Spleen (tissue), 11 donors: ENCODE measurements around the gene BTBD17. TPM values are rescaled to one million over a fixed set of nuclear protein-coding genes. Genes with fewer than 3 reads are reported as not detected.

Experiments
- DNase-seq: peaks from one replicate; pipeline ENCODE4 v3.0.0-alpha.2; 2020
- H3K27ac ChIP-seq, 8 donors: fragments of 200-600 bp; sonication (generic) in 7 of 8; 1 replicate in 4 of 8; 2 replicates in 4 of 8; pipeline versions ENCODE4 v1.5.0 to v1.8.0; 2016 to 2021; ENCODE audit warnings: inconsistent platforms in 4 of 8, mild to moderate bottlenecking in 4 of 8, moderate library complexity in 1 of 8
- H3K27me3 ChIP-seq, 7 donors: fragments of 200-600 bp; sonication (generic) in 6 of 7; replicated peaks in 1 of 7; 1 replicate in 4 of 7; 2 replicates in 3 of 7; pipeline versions ENCODE4 v1.5.0 to v1.8.0; 2016 to 2021; ENCODE audit warnings: inconsistent platforms in 3 of 7, mild to moderate bottlenecking in 1 of 7
- H3K36me3 ChIP-seq, 6 donors: fragments of 200-600 bp; sonication (generic) in 5 of 6; 1 replicate in 4 of 6; 2 replicates in 2 of 6; pipeline versions ENCODE4 v1.5.0 to v1.8.0; 2016 to 2021; ENCODE audit warnings: inconsistent platforms in 2 of 6
- H3K4me1 ChIP-seq, 6 donors: fragments of 200-600 bp; sonication (generic) in 5 of 6; 1 replicate in 3 of 6; 2 replicates in 3 of 6; pipeline versions ENCODE4 v1.5.0 to v1.8.0; 2016 to 2021; ENCODE audit warnings: inconsistent platforms in 3 of 6
- H3K4me3 ChIP-seq, 8 donors: fragments of 200-600 bp; sonication (generic) in 7 of 8; 1 replicate in 4 of 8; 2 replicates in 4 of 8; pipeline versions ENCODE4 v1.5.0 to v1.8.0; 2016 to 2021; ENCODE audit warnings: inconsistent platforms in 4 of 8, mild to moderate bottlenecking in 4 of 8, moderate library complexity in 2 of 8
- H3K9me3 ChIP-seq, 8 donors: fragments of 200-600 bp; sonication (generic) in 7 of 8; 1 replicate in 4 of 8; 2 replicates in 4 of 8; pipeline versions ENCODE4 v1.5.0 to v1.8.0; 2016 to 2021; ENCODE audit warnings: inconsistent platforms in 4 of 8
- CTCF ChIP-seq, 11 experiments: fragments of 200-600 bp in 7 of 11; fragments of 450-650 bp in 4 of 11; sonication (generic) in 4 of 11; IDR thresholded peaks in 8 of 11; conservative IDR thresholded peaks in 3 of 11; 1 replicate in 7 of 11; 2 replicates in 4 of 11; pipeline versions ENCODE4 v1.4.0 to v1.8.0; 2016 to 2021; ENCODE audit warnings: antibody characterized with exemption in 11 of 11, inconsistent platforms in 4 of 11, mild to moderate bottlenecking in 1 of 11
- POLR2A ChIP-seq, 3 donors: fragments of 450-650 bp; IDR thresholded peaks; one replicate each; pipeline ENCODE4 v1.5.1; 2017; ENCODE audit warnings: antibody characterized with exemption in 3 of 3, mild to moderate bottlenecking in 1 of 3
- POLR2AphosphoS5 ChIP-seq, 3 donors: sonication (generic); formaldehyde crosslinking; IDR thresholded peaks; one replicate each; pipeline ENCODE4 v1.5.1; 2017; ENCODE audit warnings: antibody characterized with exemption in 3 of 3
- WGBS, 5 donors: extraction: QIAGEN DNeasy Blood & Tissue Kit in 3 of 5; methylation state at CpG; one replicate each; pipeline versions ENCODE4 v1.1.5 to v1.1.7; 2013 to 2018; 5-methylcytosine and 5-hydroxymethylcytosine counted together
- intact Hi-C: fragments of 100-400 bp; cut with DNase I; formaldehyde crosslinking; loops from one replicate; pipeline ENCODE4 v1.15.0; 2023; ENCODE audit warnings: low total_unique reads
- polyA plus RNA-seq, 3 donors: library from polyadenylated mRNA; stranded (reverse); fragments of 200-250 nt; gene quantifications; one replicate each; pipeline ENCODE4 v1.2.1, GENCODE V29; 2013
- total RNA-seq, 7 donors: library from RNA; depleted of rRNA in 3 of 7; stranded (reverse); fragments of >200 nt in 3 of 7; fragmentation: NEBNext Ultra II Directional in 4 of 7; extraction: Animal tissue kit (Norgen Biotek cat#: 25700) in 4 of 7; gene quantifications; one replicate each; pipeline versions ENCODE4 v1.1.0 to v1.2.1, GENCODE V29; 2016 to 2021
- donor health status: healthy with polysubstance abuse.
- donor health status: DM: no; HTN: no; CAD: no; lungs with moderate emphysema.
- donor health status: DM: no; HTN: no; CAD: no.
- donor health status: Bipolar disorder and iron deficiency.
- donor health status: healthy.
- donor health status: DM: no; HTN: no; CAD: no.
- donor health status: DM: yes; HTN: yes; CAD: no.

Gene BTBD17
- total and polyA plus RNA-seq, 10 donors: 0.06 to 0.51 TPM; not detected in 8

- intact Hi-C loops: no loop called here
- TF ChIP-seq POLR2AphosphoS5 (IDR thresholded peaks at IDR 0.05) (no peak), POLR2A (IDR thresholded peaks at IDR 0.05) (no peak), CTCF (IDR thresholded peaks at IDR 0.05 in 8 of 11, conservative IDR thresholded peaks at IDR 0.05 in 3 of 11) (no peak)
Measured at GRCh38 chr17:74380959-74381808, 19.5 kb upstream of the BTBD17 start.

GRCh38 chr17:74380086-74380958 lies 18.7 kb upstream of the BTBD17 start:
- 36 to 47% (median 41%) methylated on average over 17 of the region's 17 CpGs for WGBS, 5 donors
- no peak for DNase-seq
- Histone ChIP-seq H3K4me1 (peaks cover 4 to 22% (median 14%) of the 10 kb centered on the region in 6 donors), H3K9me3 (no peaks in the 10 kb centered on the region), H3K4me3 (peak overlapping the region in 1 of 8 donors; percentile 50), H3K27me3 (peaks cover 0 to 18% (median 0%) of the 10 kb centered on the region in 7 donors), H3K27ac (peak overlapping the region in 4 of 8 donors; percentile 14 to 59 (median 42)), H3K36me3 (no peaks in the 10 kb centered on the region)
- no peak for TF ChIP-seq CTCF (IDR thresholded peaks at IDR 0.05 in 8 of 11, conservative IDR thresholded peaks at IDR 0.05 in 3 of 11)
- TF ChIP-seq POLR2AphosphoS5 (IDR thresholded peaks at IDR 0.05): no peak
- TF ChIP-seq POLR2A (IDR thresholded peaks at IDR 0.05): no peak
- intact Hi-C loops: no loop called here

More at GRCh38 chr17:74380959-74381808, 19.5 kb upstream of the BTBD17 start:
- H3K4me3 ChIP-seq: no peak overlapping the region
- no peak overlapping the region for H3K27ac ChIP-seq
- peaks cover 4 to 22% (median 14%) of the 10 kb centered on the region in 6 donors for H3K4me1 ChIP-seq
- H3K36me3 ChIP-seq: no peaks in the 10 kb centered on the region
- no peaks in the 10 kb centered on the region for H3K9me3 ChIP-seq
- DNase-seq: no peak
- 84 to 92% (median 86%) methylated on average over 15 of the region's 15 CpGs for WGBS, 5 donors
- H3K27me3 ChIP-seq: peaks cover 0 to 14% (median 0%) of the 10 kb centered on the region in 7 donors

GRCh38 chr17:74379495-74380085 lies 17.9 kb upstream of the BTBD17 start:
- Histone ChIP-seq H3K4me1 (peaks cover 4 to 22% (median 14%) of the 10 kb centered on the region in 6 donors), H3K27me3 (peaks cover 0 to 18% (median 0%) of the 10 kb centered on the region in 7 donors), H3K36me3 (no peaks in the 10 kb centered on the region), H3K4me3 (peak overlapping the region in 1 of 8 donors; percentile 50), H3K9me3 (no peaks in the 10 kb centered on the region), H3K27ac (peak overlapping the region in 4 of 8 donors; percentile 14 to 59 (median 42))
- intact Hi-C loops: loop anchor here (2.0 to 10.0 kb wide), 2 partner anchors 77 to 115 kb away; no protein-coding TSS in a partner anchor
- WGBS, 5 donors: 0 to 16% (median 10%) methylated on average over 9 to 20 of the region's 20 CpGs
- DNase-seq: peak; percentile 97
- TF ChIP-seq POLR2AphosphoS5 (IDR thresholded peaks at IDR 0.05) (peak; percentile 20 to 59 (median 54)), POLR2A (IDR thresholded peaks at IDR 0.05) (no peak), CTCF (IDR thresholded peaks at IDR 0.05 in 8 of 11, conservative IDR thresholded peaks at IDR 0.05 in 3 of 11) (peak; percentile 72 to 96 (median 93))
